ENCODE results near the gene RNF133. TPM values are rescaled to one million over a fixed set of nuclear protein-coding genes. Genes with fewer than 3 reads are reported as not detected.

Gene RNF133
- total RNA-seq, 1 experiment from 2014 or later = 0.20 TPM

- Histone ChIP-seq H3K27ac (ENCODE audit: low read depth, low read length) (no peak overlapping the region), H3K27me3 (ENCODE audit: insufficient read depth, low read length) (no peaks in the 10 kb centered on the region), H3K9ac (ENCODE audit: low read length) (no peak overlapping the region), H3K36me3 (ENCODE audit: control insufficient read depth in 1 of 2, insufficient read depth in 2 of 2, low read length in 2 of 2) (no peaks in the 10 kb centered on the region), H3K79me2 (ENCODE audit: insufficient read depth, low read length) (no peaks in the 10 kb centered on the region), H4K20me1 (ENCODE audit: insufficient read depth) (no peaks in the 10 kb centered on the region), H3K4me2 (ENCODE audit: low read length) (no peak overlapping the region), H3K4me3 (replicated peaks in 1 of 2; ENCODE audit: low read depth in 1 of 2, low read length in 2 of 2) (no peak overlapping the region), H3K4me1 (ENCODE audit: control insufficient read depth in 1 of 2, insufficient read depth in 2 of 2, low read length in 2 of 2) (no peaks in the 10 kb centered on the region), H3K9me3 (ENCODE audit: control insufficient read depth in 1 of 2, insufficient read depth in 1 of 2, low read depth in 1 of 2, low read length in 2 of 2) (no peaks in the 10 kb centered on the region), H2AFZ (ENCODE audit: low read depth, low read length, poor library complexity, severe bottlenecking) (no peak overlapping the region), H3K9me2 (ENCODE audit: insufficient read depth) (no peaks in the 10 kb centered on the region)
- ATAC-seq (no peak), DNase-seq (ENCODE audit: low read depth, low spot score) (no peak)
- ChIA-PET RAD21 (ENCODE audit: low non-redundant PET in 1 of 2, low total read pairs in 2 of 2, uncharacterized antibody in 2 of 2, unreplicated experiment in 2 of 2) (no interaction called here), CTCF (no interaction called here), POLR2A (no interaction called here)
- TF ChIP-seq REST (IDR thresholded peaks at IDR 0.05; ENCODE audit: low read depth) (no peak), MAX (IDR thresholded peaks at IDR 0.05) (no peak), POLR2A (IDR thresholded peaks at IDR 0.05; ENCODE audit: borderline replicate concordance, extremely low read depth, insufficient read depth, insufficient read length) (no peak), CEBPB (IDR thresholded peaks at IDR 0.05; ENCODE audit: low read depth) (no peak), EZH2phosphoT487 (IDR thresholded peaks at IDR 0.05; ENCODE audit: borderline replicate concordance) (no peak), SRF (IDR thresholded peaks at IDR 0.05; ENCODE audit: low read depth) (no peak), ZNF274 (IDR thresholded peaks at IDR 0.05; ENCODE audit: low read depth, low read length) (no peak), EGR1 (IDR thresholded peaks at IDR 0.05; ENCODE audit: low read depth) (no peak), FOSL1 (IDR thresholded peaks at IDR 0.05; ENCODE audit: low read depth) (no peak), ATF3 (IDR thresholded peaks at IDR 0.05) (no peak), YY1 (IDR thresholded peaks at IDR 0.05; ENCODE audit: extremely low read depth, insufficient replicate concordance, low read depth, low read length) (no peak), CBX3 (IDR thresholded peaks at IDR 0.05; ENCODE audit: low read depth) (no peak), ELF1 (IDR thresholded peaks at IDR 0.05; ENCODE audit: borderline replicate concordance, low read depth) (no peak), SP1 (IDR thresholded peaks at IDR 0.05; ENCODE audit: low read depth) (no peak), SIN3A (IDR thresholded peaks at IDR 0.05; ENCODE audit: low read depth) (no peak)
- BruUV-seq (replicated peaks) = no TSS peak
- intact Hi-C loops (cut with micrococcal nuclease) = no loop called here
Observed at GRCh38 chr7:122727354-122727753, 28.4 kb upstream of the RNF133 start.

Measured in HCT116 (cell line).